Neural cell (in vitro differentiated cells): ENCODE measurements around the gene CEMIP2.

Experiments
- EP300 ChIP-seq: fragments of 450-650 bp; conservative IDR thresholded peaks from 2 replicates; pipeline ENCODE4 v1.6.1; 2014; ENCODE audit warnings: antibody characterized with exemption, mild to moderate bottlenecking, moderate library complexity; ENCODE audit not compliant: poor library complexity, severe bottlenecking
- EZH2 ChIP-seq: fragments of 200-600, 300-800 bp; shearing (Covaris generic), sonication (generic); IDR thresholded peaks from 2 replicates; pipeline ENCODE4 v1.6.1; 2014; ENCODE audit warnings: antibody characterized with exemption, low read length, borderline replicate concordance, mild to moderate bottlenecking; ENCODE audit not compliant: insufficient read depth, poor library complexity, severe bottlenecking
- MXI1 ChIP-seq: fragments of 450-650 bp; conservative IDR thresholded peaks from 2 replicates; pipeline ENCODE4 v1.6.1; 2014; ENCODE audit warnings: antibody characterized with exemption, mild to moderate bottlenecking; ENCODE audit not compliant: poor library complexity, severe bottlenecking
- POLR2AphosphoS5 ChIP-seq: IDR thresholded peaks from 2 replicates; pipeline ENCODE4 v1.6.1; 2012
- RAD21 ChIP-seq: fragments of 450-650 bp; conservative IDR thresholded peaks from 2 replicates; pipeline ENCODE4 v1.6.1; 2014; ENCODE audit warnings: antibody characterized with exemption, mild to moderate bottlenecking, moderate library complexity
- SMC3 ChIP-seq: fragments of 450-650 bp; conservative IDR thresholded peaks from 2 replicates; pipeline ENCODE4 v1.6.1; 2014; ENCODE audit warnings: antibody characterized with exemption, mild to moderate bottlenecking, moderate library complexity; ENCODE audit not compliant: poor library complexity
- TAF1 ChIP-seq: IDR thresholded peaks from 2 replicates; pipeline ENCODE4 v1.6.1; 2012; ENCODE audit warnings: low read depth
- TF ChIP-seq, protein P1 (sequence below): fragments of 450-650 bp; IDR thresholded peaks from 2 replicates; pipeline ENCODE4 v1.5.1; 2014; ENCODE audit warnings: antibody characterized with exemption, mild to moderate bottlenecking, moderate library complexity; ENCODE audit not compliant: poor library complexity, severe bottlenecking
- TF ChIP-seq, protein P2 (sequence below): IDR thresholded peaks from 2 replicates; pipeline ENCODE4 v1.6.1; 2012; ENCODE audit warnings: borderline replicate concordance

DNA sequence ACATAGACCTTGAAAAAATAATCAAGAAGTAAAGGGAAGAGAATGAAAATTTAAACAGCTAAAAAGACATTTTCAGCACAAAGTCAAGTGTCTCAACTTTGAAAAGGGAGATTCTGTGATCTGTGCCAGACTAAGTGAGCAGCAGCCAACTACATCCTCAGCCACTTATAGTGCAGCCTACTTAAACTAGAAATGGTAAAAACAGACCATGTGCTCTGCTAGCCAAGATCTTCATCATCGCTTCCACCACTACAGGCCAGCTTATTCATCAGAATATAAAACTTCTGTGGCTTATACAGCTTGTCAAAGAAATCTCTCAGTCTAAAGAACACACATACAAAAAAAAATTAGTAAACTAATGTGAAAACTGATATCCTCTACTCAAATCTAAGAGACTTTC lies 63.5 kb downstream of the CEMIP2 start:
- TF ChIP-seq, protein P1, sequence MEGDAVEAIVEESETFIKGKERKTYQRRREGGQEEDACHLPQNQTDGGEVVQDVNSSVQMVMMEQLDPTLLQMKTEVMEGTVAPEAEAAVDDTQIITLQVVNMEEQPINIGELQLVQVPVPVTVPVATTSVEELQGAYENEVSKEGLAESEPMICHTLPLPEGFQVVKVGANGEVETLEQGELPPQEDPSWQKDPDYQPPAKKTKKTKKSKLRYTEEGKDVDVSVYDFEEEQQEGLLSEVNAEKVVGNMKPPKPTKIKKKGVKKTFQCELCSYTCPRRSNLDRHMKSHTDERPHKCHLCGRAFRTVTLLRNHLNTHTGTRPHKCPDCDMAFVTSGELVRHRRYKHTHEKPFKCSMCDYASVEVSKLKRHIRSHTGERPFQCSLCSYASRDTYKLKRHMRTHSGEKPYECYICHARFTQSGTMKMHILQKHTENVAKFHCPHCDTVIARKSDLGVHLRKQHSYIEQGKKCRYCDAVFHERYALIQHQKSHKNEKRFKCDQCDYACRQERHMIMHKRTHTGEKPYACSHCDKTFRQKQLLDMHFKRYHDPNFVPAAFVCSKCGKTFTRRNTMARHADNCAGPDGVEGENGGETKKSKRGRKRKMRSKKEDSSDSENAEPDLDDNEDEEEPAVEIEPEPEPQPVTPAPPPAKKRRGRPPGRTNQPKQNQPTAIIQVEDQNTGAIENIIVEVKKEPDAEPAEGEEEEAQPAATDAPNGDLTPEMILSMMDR = no peak
- TF ChIP-seq EP300 (no peak), POLR2AphosphoS5 (no peak), EZH2 (no peak), TAF1 (no peak), RAD21 (no peak), SMC3 (no peak), MXI1 (no peak)
- TF ChIP-seq, protein P2, sequence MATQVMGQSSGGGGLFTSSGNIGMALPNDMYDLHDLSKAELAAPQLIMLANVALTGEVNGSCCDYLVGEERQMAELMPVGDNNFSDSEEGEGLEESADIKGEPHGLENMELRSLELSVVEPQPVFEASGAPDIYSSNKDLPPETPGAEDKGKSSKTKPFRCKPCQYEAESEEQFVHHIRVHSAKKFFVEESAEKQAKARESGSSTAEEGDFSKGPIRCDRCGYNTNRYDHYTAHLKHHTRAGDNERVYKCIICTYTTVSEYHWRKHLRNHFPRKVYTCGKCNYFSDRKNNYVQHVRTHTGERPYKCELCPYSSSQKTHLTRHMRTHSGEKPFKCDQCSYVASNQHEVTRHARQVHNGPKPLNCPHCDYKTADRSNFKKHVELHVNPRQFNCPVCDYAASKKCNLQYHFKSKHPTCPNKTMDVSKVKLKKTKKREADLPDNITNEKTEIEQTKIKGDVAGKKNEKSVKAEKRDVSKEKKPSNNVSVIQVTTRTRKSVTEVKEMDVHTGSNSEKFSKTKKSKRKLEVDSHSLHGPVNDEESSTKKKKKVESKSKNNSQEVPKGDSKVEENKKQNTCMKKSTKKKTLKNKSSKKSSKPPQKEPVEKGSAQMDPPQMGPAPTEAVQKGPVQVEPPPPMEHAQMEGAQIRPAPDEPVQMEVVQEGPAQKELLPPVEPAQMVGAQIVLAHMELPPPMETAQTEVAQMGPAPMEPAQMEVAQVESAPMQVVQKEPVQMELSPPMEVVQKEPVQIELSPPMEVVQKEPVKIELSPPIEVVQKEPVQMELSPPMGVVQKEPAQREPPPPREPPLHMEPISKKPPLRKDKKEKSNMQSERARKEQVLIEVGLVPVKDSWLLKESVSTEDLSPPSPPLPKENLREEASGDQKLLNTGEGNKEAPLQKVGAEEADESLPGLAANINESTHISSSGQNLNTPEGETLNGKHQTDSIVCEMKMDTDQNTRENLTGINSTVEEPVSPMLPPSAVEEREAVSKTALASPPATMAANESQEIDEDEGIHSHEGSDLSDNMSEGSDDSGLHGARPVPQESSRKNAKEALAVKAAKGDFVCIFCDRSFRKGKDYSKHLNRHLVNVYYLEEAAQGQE = no peak
